ENCODE measurements around the gene LIPG.

LIPG gene

GRCh38 chr18:49613641-49614151, 51.8 kb downstream of the LIPG start (continued):
- TF ChIP-seq SCRT2 (tag by site-specific recombination; IDR thresholded peaks at IDR 0.05) (no peak), ZNF157 (tag by site-specific recombination; IDR thresholded peaks at IDR 0.05) (no peak), GLI4 (tag by site-specific recombination; IDR thresholded peaks at IDR 0.05) (no peak), PRDM4 (tag by site-specific recombination; IDR thresholded peaks at IDR 0.05) (peak; percentile 71), SP7 (tag by site-specific recombination; IDR thresholded peaks at IDR 0.05) (peak; percentile 58), ZNF362 (tag by site-specific recombination; IDR thresholded peaks at IDR 0.05) (no peak), CTCF (tag by site-specific recombination; IDR thresholded peaks at IDR 0.05) (no peak), ZNF155 (tag by site-specific recombination; IDR thresholded peaks at IDR 0.05) (no peak), ZFP3 (tag by site-specific recombination; IDR thresholded peaks at IDR 0.05; ENCODE audit: low read depth) (peak; percentile 71; the same call in 1 of the 2 replicates), FEZF1 (tag by site-specific recombination; IDR thresholded peaks at IDR 0.05) (peak; percentile 44; the same call in 1 of the 2 replicates), ZNF529 (tag by site-specific recombination; IDR thresholded peaks at IDR 0.05; ENCODE audit: insufficient replicate concordance) (no peak), ZNF549 (tag by site-specific recombination; IDR thresholded peaks at IDR 0.05) (no peak), ZNF239 (tag by site-specific recombination; IDR thresholded peaks at IDR 0.05) (no peak), ZNF837 (tag by site-specific recombination; IDR thresholded peaks at IDR 0.05) (no peak), ZNF791 (tag by site-specific recombination; IDR thresholded peaks at IDR 0.05) (no peak), ZNF785 (tag by site-specific recombination; IDR thresholded peaks at IDR 0.05) (no peak), GLI2 (tag by site-specific recombination; IDR thresholded peaks at IDR 0.05; ENCODE audit: borderline replicate concordance, low read depth) (no peak), ZNF560 (tag by site-specific recombination; IDR thresholded peaks at IDR 0.05; ENCODE audit: borderline replicate concordance) (no peak), ZNF555 (tag by site-specific recombination; conservative IDR thresholded peaks at IDR 0.05) (no peak), ZXDB (tag by site-specific recombination; IDR thresholded peaks at IDR 0.05) (peak; percentile 47; the same call in 1 of the 2 replicates), ZNF148 (tag by site-specific recombination; IDR thresholded peaks at IDR 0.05; ENCODE audit: borderline replicate concordance) (no peak), GLIS2 (tag by site-specific recombination; IDR thresholded peaks at IDR 0.05) (no peak), ZNF701 (tag by site-specific recombination; IDR thresholded peaks at IDR 0.05) (no peak), ZNF514 (tag by site-specific recombination; IDR thresholded peaks at IDR 0.05) (no peak), PRDM2 (tag by site-specific recombination; IDR thresholded peaks at IDR 0.05; ENCODE audit: borderline replicate concordance) (no peak), ZNF626 (tag by site-specific recombination; IDR thresholded peaks at IDR 0.05) (no peak)
